Duodenal mucosa (tissue), 2 donors: ENCODE results near the gene SCO1.

Experiments used
- H3K27ac ChIP-seq: one replicate; pipeline ENCODE4 v1.7.0; 2013; ENCODE audit warnings: low read depth, low read length
- H3K27me3 ChIP-seq, 2 donors: one replicate each; pipeline ENCODE4 v1.7.0; 2013; ENCODE audit warnings: low read length in 2 of 2, control low read depth in 1 of 2; ENCODE audit not compliant: insufficient read depth in 2 of 2, control insufficient read depth in 1 of 2
- H3K36me3 ChIP-seq, 2 donors: one replicate each; pipeline ENCODE4 v1.7.0; 2013; ENCODE audit warnings: low read length in 2 of 2, control low read depth in 1 of 2; ENCODE audit not compliant: insufficient read depth in 2 of 2, control insufficient read depth in 1 of 2
- H3K4me1 ChIP-seq, 2 donors: one replicate each; pipeline ENCODE4 v1.7.0; 2013; ENCODE audit warnings: low read length in 2 of 2, control low read depth in 1 of 2; ENCODE audit not compliant: insufficient read depth in 2 of 2, control insufficient read depth in 1 of 2
- H3K4me3 ChIP-seq, 2 donors: one replicate each; pipeline ENCODE4 v1.7.0; 2013; ENCODE audit warnings: low read length in 2 of 2, low read depth in 1 of 2
- H3K9ac ChIP-seq, 2 donors: one replicate each; pipeline ENCODE4 v1.7.0; 2013; ENCODE audit warnings: low read length in 2 of 2, low read depth in 1 of 2
- H3K9me3 ChIP-seq, 2 donors: one replicate each; pipeline ENCODE4 v1.7.0; 2013; ENCODE audit warnings: low read length in 2 of 2, control low read depth in 1 of 2; ENCODE audit not compliant: control insufficient read depth in 1 of 2

SCO1 gene

GRCh38 chr17:10697092-10698081 is at the start of gene SCO1, which contains the start of gene ADPRM:
SCO1 (minus strand) TSS chr17:10697533; CDS start chr17:10697507, 26 bp downstream.
ADPRM (plus strand) TSS chr17:10697594; CDS start chr17:10704927, 7,333 bp downstream.
- Histone ChIP-seq H3K9ac (peak within 1 kb of the TSS; percentile 92 to 95), H3K4me1 (peaks cover 9 to 13% of the 10 kb centered on the region in 2 donors), H3K36me3 (peaks cover 0 to 24% of the 10 kb centered on the region in 2 donors), H3K4me3 (peak within 1 kb of the TSS; percentile 79 to 96), H3K27ac (peak within 1 kb of the TSS; percentile 81), H3K9me3 (no peaks in the 10 kb centered on the region), H3K27me3 (no peaks in the 10 kb centered on the region)

GRCh38 chr17:10745231-10745630 is 47.9 kb upstream of the SCO1 start:
- H3K4me1 ChIP-seq: peaks cover 8 to 18% of the 10 kb centered on the region in 2 donors
- H3K27ac ChIP-seq: no peak overlapping the region
- no peak overlapping the region for H3K4me3 ChIP-seq
- H3K9me3 ChIP-seq: no peaks in the 10 kb centered on the region
- no peak overlapping the region for H3K9ac ChIP-seq
- no peaks in the 10 kb centered on the region for H3K36me3 ChIP-seq
- no peaks in the 10 kb centered on the region for H3K27me3 ChIP-seq

DNA sequence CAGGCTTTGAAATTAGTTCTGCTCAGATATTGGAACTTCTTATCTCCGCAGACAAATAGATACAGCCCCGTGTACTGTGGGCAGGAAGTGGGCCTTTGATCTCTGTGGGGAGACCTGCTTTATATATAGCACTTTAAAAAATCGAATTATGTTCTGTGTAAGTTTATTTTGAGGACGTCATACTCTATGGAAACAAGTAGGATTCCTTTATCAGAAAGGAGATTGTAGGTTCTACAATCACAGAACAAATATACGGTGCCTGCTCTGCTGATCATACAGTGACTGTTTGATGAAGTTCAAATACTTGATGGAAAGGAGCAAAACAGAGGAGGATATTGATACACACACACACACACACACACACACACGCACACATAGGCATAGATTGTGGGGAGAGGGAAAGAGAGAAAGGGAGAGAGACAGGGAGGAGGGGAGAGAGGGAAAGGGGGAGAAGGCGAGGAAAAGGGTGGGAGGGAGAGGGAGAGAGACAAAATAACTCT is 47.2 kb upstream of the SCO1 start:
- H3K9ac ChIP-seq: no peak overlapping the region
- no peaks in the 10 kb centered on the region for H3K27me3 ChIP-seq
- H3K4me3 ChIP-seq: no peak overlapping the region
- no peaks in the 10 kb centered on the region for H3K9me3 ChIP-seq
- no peak overlapping the region for H3K27ac ChIP-seq
- no peaks in the 10 kb centered on the region for H3K36me3 ChIP-seq
- peaks cover 10 to 22% of the 10 kb centered on the region in 2 donors for H3K4me1 ChIP-seq

- no peaks in the 10 kb centered on the region for H3K9me3 ChIP-seq
- H3K27me3 ChIP-seq: no peaks in the 10 kb centered on the region
- no peaks in the 10 kb centered on the region for H3K36me3 ChIP-seq
- peaks cover 17 to 30% of the 10 kb centered on the region in 2 donors for H3K4me1 ChIP-seq
- no peak overlapping the region for H3K4me3 ChIP-seq
- no peak overlapping the region for H3K27ac ChIP-seq
- no peak overlapping the region for H3K9ac ChIP-seq
Measured at GRCh38 chr17:10743316-10744009, 46.1 kb upstream of the SCO1 start.

DNA sequence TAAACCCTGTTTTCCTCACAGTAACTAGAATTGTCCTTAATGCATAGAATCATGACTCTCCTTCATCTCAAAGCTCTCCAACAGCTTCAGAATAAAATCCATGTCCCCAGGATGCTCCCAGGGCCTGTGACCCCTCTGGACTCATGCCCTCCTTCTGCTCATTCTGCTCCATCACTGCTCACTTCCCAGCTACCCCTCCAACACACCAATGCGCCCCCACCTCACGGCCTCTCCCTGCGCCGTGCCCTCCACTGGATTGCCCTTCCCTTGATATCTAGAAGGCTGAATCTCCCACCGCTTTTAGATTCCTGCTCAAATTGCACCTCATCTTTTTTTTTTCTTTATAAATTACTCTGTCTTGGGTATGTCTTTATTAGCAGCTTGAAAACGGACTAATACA is 45.1 kb upstream of the SCO1 start:
- no peaks in the 10 kb centered on the region for H3K27me3 ChIP-seq
- H3K4me3 ChIP-seq: no peak overlapping the region
- no peak overlapping the region for H3K9ac ChIP-seq
- no peaks in the 10 kb centered on the region for H3K9me3 ChIP-seq
- H3K36me3 ChIP-seq: no peaks in the 10 kb centered on the region
- no peak overlapping the region for H3K27ac ChIP-seq
- peaks cover 27 to 40% of the 10 kb centered on the region in 2 donors for H3K4me1 ChIP-seq

- H3K9me3 ChIP-seq: no peaks in the 10 kb centered on the region
- H3K27ac ChIP-seq: no peak overlapping the region
- H3K4me1 ChIP-seq: peaks cover 30 to 45% of the 10 kb centered on the region in 2 donors
- H3K36me3 ChIP-seq: no peaks in the 10 kb centered on the region
- H3K4me3 ChIP-seq: no peak overlapping the region
- no peaks in the 10 kb centered on the region for H3K27me3 ChIP-seq
- no peak overlapping the region for H3K9ac ChIP-seq
Measured at GRCh38 chr17:10741416-10742135, 44.2 kb upstream of the SCO1 start.

- H3K4me3 ChIP-seq: no peak overlapping the region
- no peaks in the 10 kb centered on the region for H3K9me3 ChIP-seq
- H3K36me3 ChIP-seq: no peaks in the 10 kb centered on the region
- no peak overlapping the region for H3K9ac ChIP-seq
- no peaks in the 10 kb centered on the region for H3K27me3 ChIP-seq
- H3K27ac ChIP-seq: no peak overlapping the region
- peaks cover 22 to 33% of the 10 kb centered on the region in 2 donors for H3K4me1 ChIP-seq
Measured at GRCh38 chr17:10739386-10739785, 42.1 kb upstream of the SCO1 start.

DNA sequence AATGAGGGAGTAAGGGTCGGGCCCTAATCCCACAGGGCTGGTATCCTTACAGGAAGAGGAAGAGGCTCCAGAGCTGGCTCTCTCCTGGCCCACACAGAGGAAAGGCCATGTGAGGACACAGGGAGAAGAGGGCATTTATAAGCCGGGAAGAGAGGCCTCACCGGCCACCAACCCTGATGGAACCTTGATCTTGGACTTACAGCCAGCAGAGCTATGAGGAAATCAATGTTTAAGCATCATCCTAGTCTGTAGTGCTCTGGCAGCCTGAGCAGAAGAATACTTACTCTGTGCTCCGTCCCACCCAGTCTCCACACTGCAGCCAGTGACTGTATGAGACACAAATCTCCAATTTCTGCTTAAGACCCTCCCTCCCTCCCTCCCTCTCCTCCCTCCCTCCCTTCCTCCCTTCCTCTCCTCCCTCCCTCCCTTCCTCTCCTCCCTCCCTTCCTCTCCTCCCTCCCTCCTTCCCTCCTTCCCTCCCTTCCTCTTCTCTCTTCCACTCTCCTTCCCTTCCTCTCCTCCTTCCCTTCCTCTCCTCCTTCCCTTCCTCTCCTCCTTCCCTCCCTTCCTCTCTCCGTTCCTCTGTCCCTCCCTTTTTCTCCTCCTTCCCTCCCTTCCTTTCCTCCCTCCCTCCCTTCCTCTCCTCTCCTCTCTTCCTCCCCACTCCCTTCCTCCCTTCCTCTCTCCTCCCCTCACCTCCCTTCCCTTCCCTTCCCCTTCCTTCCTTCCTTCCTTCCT is 41.4 kb upstream of the SCO1 start:
- Histone ChIP-seq H3K9me3 (no peaks in the 10 kb centered on the region), H3K27ac (peak overlapping the region; percentile 51), H3K36me3 (no peaks in the 10 kb centered on the region), H3K27me3 (no peaks in the 10 kb centered on the region), H3K9ac (no peak overlapping the region), H3K4me1 (peaks cover 22 to 35% of the 10 kb centered on the region in 2 donors), H3K4me3 (peak overlapping the region in 1 of 2 donors; percentile 1)

GRCh38 chr17:10737736-10738135 is 40.4 kb upstream of the SCO1 start:
- no peaks in the 10 kb centered on the region for H3K9me3 ChIP-seq
- H3K36me3 ChIP-seq: no peaks in the 10 kb centered on the region
- H3K4me3 ChIP-seq: peak overlapping the region in 1 of 2 donors; percentile 1
- H3K4me1 ChIP-seq: peaks cover 25 to 39% of the 10 kb centered on the region in 2 donors
- H3K27ac ChIP-seq: peak overlapping the region; percentile 43
- H3K9ac ChIP-seq: no peak overlapping the region
- no peaks in the 10 kb centered on the region for H3K27me3 ChIP-seq
